SU-DHL-6 (cell line): ENCODE measurements around the gene CDKN2C.

Experiments used
- EZH2phosphoT487 ChIP-seq: fragments of 200-600 bp; sonication (generic), shearing (Covaris generic); conservative IDR thresholded peaks from 2 replicates; pipeline ENCODE4 v1.6.1; 2018; ENCODE audit warnings: mild to moderate bottlenecking, antibody characterized with exemption, low read length, moderate library complexity, mixed read lengths
- TF ChIP-seq, protein P1 (sequence below): fragments of 200-600 bp; sonication (generic); IDR thresholded peaks from one replicate; pipeline ENCODE4 v1.5.1; 2017; ENCODE audit warnings: antibody characterized with exemption, mild to moderate bottlenecking, low read length, moderate library complexity; ENCODE audit not compliant: insufficient read depth, poor library complexity, severe bottlenecking

DNA sequence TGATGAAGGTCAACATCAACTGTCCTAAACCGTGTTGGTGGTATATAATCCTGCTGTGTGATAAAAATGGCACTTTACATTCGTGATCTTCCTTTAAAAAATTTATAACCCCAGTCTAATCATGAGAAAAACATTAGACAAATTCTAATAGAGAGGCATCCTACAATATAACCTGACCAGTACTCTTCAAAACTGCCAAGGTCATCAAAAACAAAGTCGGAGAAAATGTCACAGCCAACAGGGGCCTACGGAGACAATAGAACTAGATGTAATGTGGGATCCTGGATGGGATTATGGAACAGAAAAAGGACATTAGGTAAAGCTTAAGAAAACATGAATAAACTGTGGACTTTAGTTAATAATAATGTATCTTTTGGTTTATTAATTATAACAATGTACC is 25.0 kb downstream of the CDKN2C start:
- TF ChIP-seq, protein P1, sequence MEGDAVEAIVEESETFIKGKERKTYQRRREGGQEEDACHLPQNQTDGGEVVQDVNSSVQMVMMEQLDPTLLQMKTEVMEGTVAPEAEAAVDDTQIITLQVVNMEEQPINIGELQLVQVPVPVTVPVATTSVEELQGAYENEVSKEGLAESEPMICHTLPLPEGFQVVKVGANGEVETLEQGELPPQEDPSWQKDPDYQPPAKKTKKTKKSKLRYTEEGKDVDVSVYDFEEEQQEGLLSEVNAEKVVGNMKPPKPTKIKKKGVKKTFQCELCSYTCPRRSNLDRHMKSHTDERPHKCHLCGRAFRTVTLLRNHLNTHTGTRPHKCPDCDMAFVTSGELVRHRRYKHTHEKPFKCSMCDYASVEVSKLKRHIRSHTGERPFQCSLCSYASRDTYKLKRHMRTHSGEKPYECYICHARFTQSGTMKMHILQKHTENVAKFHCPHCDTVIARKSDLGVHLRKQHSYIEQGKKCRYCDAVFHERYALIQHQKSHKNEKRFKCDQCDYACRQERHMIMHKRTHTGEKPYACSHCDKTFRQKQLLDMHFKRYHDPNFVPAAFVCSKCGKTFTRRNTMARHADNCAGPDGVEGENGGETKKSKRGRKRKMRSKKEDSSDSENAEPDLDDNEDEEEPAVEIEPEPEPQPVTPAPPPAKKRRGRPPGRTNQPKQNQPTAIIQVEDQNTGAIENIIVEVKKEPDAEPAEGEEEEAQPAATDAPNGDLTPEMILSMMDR, result no peak
- no peak for TF ChIP-seq EZH2phosphoT487
